SH-SY5Y (cell line): ENCODE results near the gene DRD2.
A peak's percentile ranks its signal among the peaks of the same experiment; 100 is the strongest.

Experiments used
- GATA2 ChIP-seq: IDR thresholded peaks from 2 replicates; pipeline ENCODE4 v1.6.1; 2011; ENCODE audit warnings: mild to moderate bottlenecking, low read depth, low read length
- GATA3 ChIP-seq: IDR thresholded peaks from 2 replicates; pipeline ENCODE4 v1.6.1; 2011; ENCODE audit warnings: low read depth, mild to moderate bottlenecking, low read length, moderate library complexity

DNA sequence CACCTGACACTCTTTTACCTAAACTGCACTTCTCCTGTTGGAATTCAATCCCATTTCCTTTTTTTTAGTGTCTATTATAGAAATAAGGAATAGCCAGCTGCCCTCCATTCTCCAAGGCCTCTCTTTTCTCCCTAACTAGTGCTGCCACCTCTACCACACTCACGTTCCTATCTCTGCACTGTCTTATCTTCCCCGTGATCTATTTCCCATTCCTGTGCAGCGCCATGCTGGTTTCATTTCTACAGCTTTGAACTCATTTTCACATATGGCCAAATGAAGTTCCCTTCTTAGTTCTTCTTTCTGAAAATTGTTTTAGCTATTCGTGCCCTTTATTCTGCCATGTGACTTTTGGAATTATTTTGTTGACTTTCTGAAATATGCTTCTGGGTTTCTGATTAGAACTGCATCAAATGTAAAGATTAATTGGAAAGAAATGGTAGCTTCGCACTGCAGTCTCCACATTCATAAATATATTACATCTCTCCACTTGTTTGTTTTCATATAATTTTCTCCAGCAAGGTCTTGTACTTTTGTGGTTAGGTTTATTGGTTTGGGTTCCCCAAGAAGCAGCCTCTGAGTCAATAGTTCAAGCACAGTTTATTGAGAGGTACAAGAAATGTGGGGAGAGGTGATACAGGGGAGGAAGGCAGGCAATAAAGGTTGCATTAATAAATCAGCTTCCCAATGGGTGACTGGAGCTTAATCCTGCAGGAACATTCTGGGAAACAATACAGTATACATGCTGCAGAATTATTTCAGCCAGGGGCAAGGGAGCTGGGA, 43.7 kb upstream of the DRD2 start:
- no peak for TF ChIP-seq GATA3
- TF ChIP-seq GATA2 = peak; percentile 48; the same call in 1 of the 2 replicates
